Peyer's patch (tissue), 4 donors: Measurements from ENCODE around the gene CABYR. TPM values are rescaled to one million over a fixed set of nuclear protein-coding genes. Genes with fewer than 3 reads are reported as not detected.
A peak's percentile ranks its signal among the peaks of the same experiment; 100 is the strongest.

Source experiments
- DNase-seq, 3 donors: peaks; one replicate each; pipeline ENCODE4 v3.0.0-alpha.2; 2017 to 2019
- H3K27ac ChIP-seq, 4 donors: fragments of 200-600 bp; sonication (generic); one replicate each; pipeline ENCODE4 v1.5.1; 2016 to 2019
- H3K27me3 ChIP-seq, 2 donors: fragments of 200-600 bp; sonication (generic); one replicate each; pipeline ENCODE4 v1.5.1; 2019
- H3K36me3 ChIP-seq, 3 donors: fragments of 200-600 bp; sonication (generic); one replicate each; pipeline ENCODE4 v1.5.1; 2016 to 2019
- H3K4me1 ChIP-seq, 4 donors: fragments of 200-600 bp; sonication (generic); one replicate each; pipeline ENCODE4 v1.5.1; 2016 to 2019
- H3K4me3 ChIP-seq, 4 donors: fragments of 200-600 bp; sonication (generic); 1 replicate in 3 of 4; 2 replicates in 1 of 4; pipeline ENCODE4 v1.5.1; 2016 to 2019; ENCODE audit warnings: mild to moderate bottlenecking in 1 of 4
- H3K9me3 ChIP-seq, 4 donors: fragments of 200-600 bp; sonication (generic); one replicate each; pipeline ENCODE4 v1.5.1; 2016 to 2019; ENCODE audit warnings: mild to moderate bottlenecking in 1 of 4
- CTCF ChIP-seq, 6 experiments: fragments of 450-650 bp in 4 of 6; fragments of 200-600 bp in 2 of 6; sonication (generic) in 1 of 6; IDR thresholded peaks; one replicate each; pipeline ENCODE4 v1.5.1; 2017 to 2019; ENCODE audit warnings: antibody characterized with exemption in 6 of 6, mild to moderate bottlenecking in 3 of 6, moderate library complexity in 1 of 6
- POLR2A ChIP-seq, 2 donors: fragments of 450-650 bp; IDR thresholded peaks; one replicate each; pipeline ENCODE4 v1.5.1; 2017; ENCODE audit warnings: antibody characterized with exemption in 2 of 2, mild to moderate bottlenecking in 2 of 2, moderate library complexity in 2 of 2
- total RNA-seq, 4 donors: library from RNA; depleted of rRNA; stranded (reverse); fragments of >200 nt; gene quantifications; one replicate each; pipeline ENCODE4 v1.1.0, GENCODE V29; 2016

The CABYR gene
- total RNA-seq, 4 donors from 2014 or later: 0.67 TPM; not detected in 3

- no peak overlapping the region for H3K27ac ChIP-seq
- DNase-seq: peak; percentile 43 to 85 (median 53)
- peaks cover 0 to 6% (median 0%) of the 10 kb centered on the region in 4 donors for H3K4me1 ChIP-seq
- TF ChIP-seq CTCF (IDR thresholded peaks at IDR 0.05): peak in 4 of 6 experiments; percentile 56 to 70 (median 64)
- TF ChIP-seq POLR2A (IDR thresholded peaks at IDR 0.05): no peak
- H3K4me3 ChIP-seq: no peak overlapping the region
- peaks cover 0 to 15% (median 0%) of the 10 kb centered on the region in 3 donors for H3K36me3 ChIP-seq
- H3K27me3 ChIP-seq: no peaks in the 10 kb centered on the region
- no peaks in the 10 kb centered on the region for H3K9me3 ChIP-seq
Observed at GRCh38 chr18:24176727-24177416, 38.0 kb downstream of the CABYR start.

DNA sequence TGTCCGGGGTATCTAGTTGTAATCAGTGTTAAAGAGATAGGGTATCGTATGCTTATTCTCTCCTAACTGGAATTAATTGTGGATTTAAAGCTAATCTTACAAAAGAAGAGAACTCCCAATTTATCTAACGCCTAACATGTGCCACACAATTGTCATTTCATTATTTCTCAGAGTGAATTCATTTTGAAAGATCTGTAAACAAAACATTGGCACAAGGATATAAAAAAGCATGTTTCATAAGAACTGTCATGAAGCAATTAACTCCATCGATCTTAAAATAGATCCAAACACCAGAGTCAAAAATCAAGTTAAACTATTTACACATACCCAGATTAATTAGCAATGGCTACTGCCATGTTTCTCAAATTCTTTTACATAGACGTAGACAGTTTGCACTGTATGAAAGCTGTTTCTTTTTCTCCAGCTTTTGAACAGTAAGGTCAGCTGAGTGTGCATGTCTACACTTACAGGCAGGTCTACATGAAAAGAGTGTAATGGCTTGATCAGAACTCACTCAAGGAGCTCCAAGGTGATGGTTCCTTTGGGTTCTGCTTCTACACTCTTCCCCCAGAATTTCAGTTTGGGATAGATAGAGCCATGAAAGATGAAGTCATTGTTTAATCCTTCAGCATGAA is 38.8 kb downstream of the CABYR start:
- Histone ChIP-seq H3K9me3 (no peaks in the 10 kb centered on the region), H3K27me3 (no peaks in the 10 kb centered on the region), H3K4me3 (no peak overlapping the region), H3K4me1 (peaks cover 0 to 6% (median 0%) of the 10 kb centered on the region in 4 donors), H3K36me3 (peaks cover 0 to 15% (median 0%) of the 10 kb centered on the region in 3 donors), H3K27ac (no peak overlapping the region)
- DNase-seq: no peak
- TF ChIP-seq CTCF (IDR thresholded peaks at IDR 0.05) (no peak), POLR2A (IDR thresholded peaks at IDR 0.05) (no peak)

DNA sequence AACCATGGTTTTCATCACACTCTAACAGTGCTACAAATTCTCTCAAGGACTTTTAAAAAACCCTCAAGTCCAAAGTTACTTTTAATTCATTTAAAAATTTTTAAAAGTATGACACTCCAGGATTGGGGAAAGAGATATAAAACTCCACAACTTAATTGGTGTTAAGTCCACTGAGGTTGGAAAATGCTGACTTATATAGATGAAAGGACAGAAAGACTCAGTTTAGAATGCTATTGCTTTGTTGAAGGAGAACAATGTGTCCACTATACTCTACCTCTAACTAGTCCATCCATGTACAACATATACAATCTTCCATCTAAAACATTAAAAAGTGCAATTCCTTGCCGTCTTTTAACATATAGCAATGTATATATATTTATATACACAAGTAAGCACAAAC is 41.2 kb downstream of the CABYR start:
- DNase-seq: no peak
- H3K4me1 ChIP-seq: peaks cover 0 to 6% (median 0%) of the 10 kb centered on the region in 4 donors
- H3K36me3 ChIP-seq: peaks cover 0 to 4% (median 0%) of the 10 kb centered on the region in 3 donors
- no peak overlapping the region for H3K4me3 ChIP-seq
- no peak overlapping the region for H3K27ac ChIP-seq
- TF ChIP-seq POLR2A (IDR thresholded peaks at IDR 0.05) (no peak), CTCF (IDR thresholded peaks at IDR 0.05) (no peak)
- H3K9me3 ChIP-seq: no peaks in the 10 kb centered on the region
- H3K27me3 ChIP-seq: no peaks in the 10 kb centered on the region

DNA sequence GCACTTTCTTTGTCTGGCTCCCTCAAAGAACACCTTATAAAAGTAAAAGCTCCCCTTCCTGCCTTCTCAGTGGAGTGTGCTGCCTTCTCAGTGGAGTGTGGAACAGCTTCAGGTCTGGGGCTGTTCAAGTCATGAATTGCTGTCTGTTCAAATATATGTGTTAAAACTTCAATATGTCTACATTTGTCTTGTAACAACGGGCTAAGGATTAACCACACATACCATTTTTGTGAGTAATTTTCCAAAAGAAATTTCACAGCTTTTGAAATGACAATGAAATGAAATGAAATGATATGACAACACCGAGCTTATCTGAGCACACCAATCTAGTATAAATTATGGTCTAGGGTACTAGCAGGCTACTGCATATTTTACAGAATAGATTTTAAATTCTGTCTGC is 42.9 kb downstream of the CABYR start:
- no peak for TF ChIP-seq POLR2A (IDR thresholded peaks at IDR 0.05)
- TF ChIP-seq CTCF (IDR thresholded peaks at IDR 0.05): no peak
- no peak for DNase-seq

DNA sequence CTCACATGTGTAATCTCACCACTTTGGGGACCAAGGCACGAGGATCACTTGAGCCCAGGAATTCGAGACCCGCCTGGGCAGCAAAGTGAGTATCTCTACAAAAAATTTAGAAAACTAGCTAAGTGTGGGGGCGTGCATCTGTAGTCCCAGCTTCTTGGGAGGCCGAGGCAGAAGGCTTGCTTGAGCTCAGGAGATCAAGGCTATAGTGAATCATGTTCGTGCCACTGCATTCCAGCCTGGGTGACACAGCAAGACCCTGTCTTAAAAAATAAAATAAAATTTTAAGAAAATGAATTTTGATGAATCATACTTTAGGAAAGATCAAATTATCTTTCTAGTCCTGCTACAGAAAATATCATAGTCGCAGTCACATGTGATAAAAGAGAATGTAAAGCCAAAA is 46.9 kb downstream of the CABYR start:
- no peak for DNase-seq
- Histone ChIP-seq H3K4me3 (no peak overlapping the region), H3K27ac (no peak overlapping the region), H3K9me3 (no peaks in the 10 kb centered on the region), H3K27me3 (no peaks in the 10 kb centered on the region), H3K36me3 (no peaks in the 10 kb centered on the region), H3K4me1 (no peaks in the 10 kb centered on the region)
- TF ChIP-seq POLR2A (IDR thresholded peaks at IDR 0.05): no peak
- no peak for TF ChIP-seq CTCF (IDR thresholded peaks at IDR 0.05)

More for the DNA sequence above, 42.9 kb downstream of the CABYR start:
- H3K36me3 ChIP-seq: peaks cover 0 to 4% (median 0%) of the 10 kb centered on the region in 3 donors
- no peak overlapping the region for H3K4me3 ChIP-seq
- no peak overlapping the region for H3K27ac ChIP-seq
- H3K9me3 ChIP-seq: no peaks in the 10 kb centered on the region
- peaks cover 0 to 4% (median 0%) of the 10 kb centered on the region in 4 donors for H3K4me1 ChIP-seq
- H3K27me3 ChIP-seq: no peaks in the 10 kb centered on the region
